IPS DF 4.7 (cell line): ENCODE measurements around the gene FIBIN.
"Not testable (repeated sequence)": the region's sequence is repeated elsewhere in the genome, so short reads cannot be mapped to it uniquely, and the experiment has no call there.

Experiments
- DNase-seq: peaks from one replicate; pipeline ENCODE4 v3.0.0-alpha.2; 2013; ENCODE audit warnings: low spot score; ENCODE audit errors: extremely low read depth

The FIBIN gene

DNA sequence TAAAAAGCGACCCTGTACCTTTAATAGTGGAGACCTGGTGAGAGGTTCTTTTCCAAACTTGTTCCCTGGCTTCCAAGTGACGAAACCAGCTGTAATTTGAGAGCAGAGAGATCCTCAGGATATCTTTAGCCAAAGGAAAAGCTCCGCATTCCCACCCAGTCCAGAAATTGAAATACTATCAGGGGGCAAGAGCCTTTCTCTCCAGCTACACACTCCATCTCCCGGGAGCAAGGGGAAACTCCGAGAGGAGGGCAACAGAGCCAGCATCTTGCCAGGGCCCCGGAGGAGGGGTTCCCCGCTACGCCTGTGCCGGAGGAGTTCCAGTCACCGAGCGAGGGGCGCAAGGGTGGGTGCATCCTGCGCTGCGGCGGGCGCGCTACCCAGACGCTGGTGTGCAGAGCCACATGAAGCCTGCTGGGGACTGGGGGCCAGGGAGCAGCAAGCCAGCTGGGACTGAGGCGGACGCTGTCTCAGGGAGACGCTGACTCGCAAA is at the start of gene FIBIN:
FIBIN (plus strand) TSS at position 148 of the 493 bp plus-strand sequence. CDS start 415 bp downstream, outside the sequence.
- no peak for DNase-seq

DNA sequence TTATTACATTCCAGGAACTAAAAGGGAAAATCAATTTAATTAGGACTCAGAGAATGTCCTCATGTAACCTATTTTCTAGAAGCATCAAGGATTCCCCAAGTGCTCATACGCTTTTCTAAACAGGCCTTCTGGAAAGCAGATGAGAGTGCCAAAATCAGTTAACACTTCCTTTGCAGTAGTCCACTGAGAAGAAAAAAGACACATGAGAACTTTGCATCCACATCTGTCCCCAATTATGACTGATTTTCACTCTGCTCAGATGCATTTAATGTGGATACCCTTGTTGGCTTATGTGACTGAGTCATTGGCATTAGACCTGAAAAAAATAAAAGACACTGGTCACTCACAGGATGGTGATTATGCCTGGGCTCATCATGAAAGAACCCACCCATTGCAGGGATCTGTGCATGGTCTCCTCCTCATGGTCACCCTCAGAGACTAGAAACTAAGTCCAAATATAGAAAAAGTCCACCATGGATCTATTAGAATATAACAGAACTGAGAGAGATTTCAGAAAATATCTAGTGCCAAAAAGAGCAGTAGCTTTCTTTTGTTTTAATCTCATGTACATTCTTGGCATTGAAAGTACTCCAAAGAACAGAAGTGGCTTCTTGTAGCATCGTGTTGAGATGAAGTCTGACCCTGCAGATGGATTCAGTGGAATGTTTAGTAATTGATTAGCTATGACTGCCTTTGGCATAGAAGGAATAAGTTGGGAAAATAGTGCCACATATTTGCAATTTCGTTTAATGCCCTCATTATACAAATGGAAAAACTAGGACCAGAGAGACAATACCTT is 48.8 kb upstream of the FIBIN start:
- DNase-seq, result no peak

DNA sequence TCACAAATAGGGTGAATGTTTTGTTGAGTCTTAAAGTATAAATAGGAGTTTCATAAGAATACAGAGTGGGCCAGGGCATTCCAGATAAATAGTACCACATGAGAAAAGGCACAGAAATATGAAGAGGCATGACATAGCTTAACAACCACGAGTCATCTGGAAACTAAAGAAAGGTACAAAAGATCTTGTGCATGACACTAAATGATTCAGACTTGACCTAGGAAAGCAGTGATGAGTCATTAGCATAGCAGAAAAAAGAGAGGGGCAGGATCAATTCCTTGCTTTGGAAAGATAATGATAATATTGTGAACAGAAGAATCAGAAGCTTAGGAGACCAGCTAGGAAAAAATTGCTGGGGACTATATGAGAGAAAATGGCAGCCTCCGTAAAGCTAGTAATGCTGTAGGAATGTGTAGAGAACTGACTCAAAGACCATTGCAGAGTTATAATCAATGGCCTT is 47.6 kb upstream of the FIBIN start:
- DNase-seq, result no peak

DNA sequence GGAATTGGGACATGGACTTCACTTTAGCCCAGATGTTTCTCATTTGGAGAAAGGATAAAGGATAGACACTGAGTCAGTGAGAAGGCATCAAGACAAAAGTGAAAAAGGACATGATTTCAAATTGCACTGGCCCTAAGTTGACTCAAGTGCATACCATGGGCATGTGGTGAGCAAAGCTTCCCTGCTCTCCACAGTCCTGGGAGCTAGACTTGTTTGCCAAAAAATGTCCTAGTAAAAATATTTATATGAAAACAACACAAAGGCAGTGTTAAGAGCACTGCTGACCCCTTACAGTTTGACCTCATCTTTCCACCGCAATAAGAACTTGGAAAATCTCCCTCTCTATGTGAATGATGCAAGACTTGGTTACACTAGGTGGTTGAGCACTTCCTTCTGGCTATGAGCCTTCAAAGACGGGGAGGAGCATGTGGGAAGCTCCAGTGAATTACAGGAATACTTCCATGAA is 46.5 kb upstream of the FIBIN start:
- DNase-seq, result no peak

DNA sequence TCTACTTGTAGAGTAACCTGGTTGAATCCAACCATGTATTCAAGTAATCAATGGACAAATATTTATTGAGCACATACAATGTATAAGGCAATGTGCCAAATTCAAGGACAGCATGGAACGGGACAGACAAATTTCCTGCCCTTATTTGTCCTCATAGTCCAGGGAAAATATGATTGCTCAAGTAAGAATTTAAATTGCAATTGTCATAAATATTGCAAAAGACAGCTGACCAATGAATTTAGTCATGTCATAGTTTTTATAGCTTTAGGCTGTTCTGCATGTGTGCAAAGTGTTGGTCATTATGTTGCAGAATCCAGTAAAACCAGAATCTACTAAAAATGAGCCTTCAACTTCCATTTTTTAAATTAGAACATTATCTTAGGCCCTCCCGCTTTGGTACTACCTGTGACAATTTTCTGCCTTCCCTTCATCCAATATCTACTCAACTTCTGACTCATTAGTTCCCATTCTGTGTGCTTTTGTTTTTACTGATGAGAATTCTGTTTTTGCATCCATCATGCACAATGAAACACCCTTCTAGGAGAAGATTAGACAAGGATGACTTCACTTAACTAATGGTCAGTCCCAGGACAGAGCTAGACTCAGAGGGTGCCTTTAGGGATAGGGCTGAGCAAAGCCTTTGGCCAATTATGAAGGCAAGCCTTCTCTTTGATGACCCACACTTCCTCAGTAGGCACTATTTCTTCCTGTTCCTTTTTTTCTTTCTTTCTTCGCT is 45.8 kb upstream of the FIBIN start:
- no peak for DNase-seq

DNA sequence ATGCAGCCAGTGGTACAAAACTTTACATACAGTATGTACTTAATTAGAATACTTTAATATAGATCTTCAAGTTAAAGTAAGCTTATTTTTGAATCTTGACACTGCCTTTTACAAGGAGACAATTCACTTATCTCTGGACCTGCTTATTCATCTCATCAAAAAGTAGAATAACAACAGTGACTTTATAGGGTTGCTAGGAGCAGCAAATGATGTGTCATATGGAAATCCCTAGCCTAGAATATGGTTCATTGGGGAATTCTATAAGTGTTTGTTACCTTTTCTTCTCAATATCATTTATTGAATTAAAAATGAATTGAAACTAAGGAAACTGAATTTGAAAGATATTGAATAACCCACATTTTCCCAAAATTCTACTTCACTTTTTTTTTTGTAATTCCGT is 45.0 kb upstream of the FIBIN start:
- DNase-seq, result no peak

DNA sequence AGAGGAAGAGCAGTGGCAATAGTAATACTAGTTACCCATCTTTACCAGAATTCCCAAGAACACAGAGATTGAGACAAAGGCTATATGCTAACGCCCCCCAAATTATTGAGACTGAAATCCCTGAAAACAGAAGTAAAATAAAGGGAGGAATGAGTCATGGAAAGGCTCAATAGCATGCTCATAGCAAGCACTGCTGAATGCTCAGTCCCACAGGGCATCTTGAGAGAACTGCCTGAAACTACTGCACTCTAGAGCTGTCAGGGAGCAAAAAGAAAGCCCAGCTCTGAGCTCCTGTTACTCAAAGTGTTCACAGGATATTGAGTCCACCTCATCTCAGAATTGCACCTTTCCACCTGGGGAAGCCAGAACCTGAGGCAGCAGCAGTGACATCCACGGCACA is 44.1 kb upstream of the FIBIN start:
- DNase-seq, result no peak

DNA sequence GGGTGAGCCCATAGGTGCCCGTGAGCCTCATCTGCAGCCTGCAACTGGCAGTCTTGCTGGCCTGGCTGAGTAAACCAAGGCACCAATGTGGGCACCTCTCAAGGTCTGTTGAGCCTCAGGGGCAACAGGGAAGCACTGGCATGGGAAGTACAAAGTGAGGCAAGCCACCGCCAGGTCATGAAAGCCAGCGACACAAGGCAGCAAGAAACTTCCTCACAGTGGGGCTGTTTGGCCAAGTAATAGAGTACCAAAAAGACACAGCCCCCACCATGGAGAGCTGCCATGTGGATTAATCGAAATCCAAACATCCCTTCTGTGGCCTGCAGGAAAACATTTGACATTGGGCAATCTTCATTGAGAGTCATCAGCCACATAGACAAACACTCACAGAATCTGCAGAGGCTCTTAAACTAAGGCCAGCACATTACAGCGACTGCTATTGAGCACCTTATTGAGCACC is 43.6 kb upstream of the FIBIN start:
- DNase-seq, result no peak

DNA sequence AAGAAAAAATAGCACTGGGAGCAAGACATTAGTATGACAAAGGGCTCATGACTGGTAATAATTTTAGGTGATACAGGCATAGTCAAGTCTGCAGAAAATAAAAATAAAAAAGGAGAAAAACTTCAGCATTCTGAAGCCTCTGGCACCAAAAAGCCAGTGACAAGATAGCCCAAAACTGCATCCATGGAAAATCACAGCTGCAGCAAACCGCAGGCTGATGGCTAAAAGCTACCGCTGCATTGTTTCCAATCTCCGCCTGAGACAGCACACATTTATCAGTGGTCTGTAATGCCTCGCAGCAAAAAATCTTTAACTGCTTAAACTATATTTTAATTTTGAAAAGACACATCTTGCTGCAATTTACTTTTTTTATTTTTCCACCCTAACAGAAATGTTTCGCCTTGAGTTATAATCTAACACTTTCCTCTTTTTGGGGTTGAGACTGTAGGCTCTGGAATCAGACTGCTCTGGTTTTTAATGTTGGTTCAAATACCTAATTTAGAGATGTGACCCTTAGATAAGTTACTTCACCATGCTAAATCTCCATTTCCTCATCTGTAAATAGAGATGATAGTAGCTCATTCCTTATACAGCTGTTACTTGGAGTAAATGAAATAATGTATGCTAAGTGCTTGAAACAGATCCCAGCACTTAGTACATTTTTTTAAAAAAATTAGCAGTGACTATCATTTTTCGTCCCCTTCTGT is 42.0 kb upstream of the FIBIN start:
- DNase-seq, result no peak

DNA sequence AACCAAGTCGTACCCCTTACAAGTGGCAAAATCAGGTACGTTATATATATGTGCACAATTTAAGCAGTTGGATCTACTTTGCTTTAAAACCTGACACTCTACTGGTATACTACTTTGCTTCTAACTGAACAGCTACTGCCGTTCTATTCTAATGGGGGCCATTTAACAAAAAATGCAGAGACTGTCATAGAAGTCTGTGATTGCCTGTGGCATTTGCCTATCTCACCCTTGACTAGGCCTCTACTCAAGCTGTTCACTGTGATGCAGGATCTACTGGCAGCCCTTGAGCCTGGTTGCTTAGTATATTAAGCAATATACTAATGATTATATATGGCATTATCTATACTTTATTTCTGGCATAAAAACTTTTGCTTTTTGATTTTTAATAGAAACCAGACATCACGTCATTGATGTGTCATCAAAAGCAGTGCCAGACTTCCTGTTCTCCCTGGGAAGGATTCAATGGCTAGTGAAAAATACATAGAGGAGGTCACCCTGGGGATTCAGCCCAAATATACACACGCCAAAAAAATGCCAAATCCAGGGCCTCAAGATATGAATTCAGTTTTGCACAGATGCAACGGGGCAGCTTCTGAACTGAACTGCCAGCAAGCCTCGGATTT is 40.0 kb upstream of the FIBIN start:
- no peak for DNase-seq

DNA sequence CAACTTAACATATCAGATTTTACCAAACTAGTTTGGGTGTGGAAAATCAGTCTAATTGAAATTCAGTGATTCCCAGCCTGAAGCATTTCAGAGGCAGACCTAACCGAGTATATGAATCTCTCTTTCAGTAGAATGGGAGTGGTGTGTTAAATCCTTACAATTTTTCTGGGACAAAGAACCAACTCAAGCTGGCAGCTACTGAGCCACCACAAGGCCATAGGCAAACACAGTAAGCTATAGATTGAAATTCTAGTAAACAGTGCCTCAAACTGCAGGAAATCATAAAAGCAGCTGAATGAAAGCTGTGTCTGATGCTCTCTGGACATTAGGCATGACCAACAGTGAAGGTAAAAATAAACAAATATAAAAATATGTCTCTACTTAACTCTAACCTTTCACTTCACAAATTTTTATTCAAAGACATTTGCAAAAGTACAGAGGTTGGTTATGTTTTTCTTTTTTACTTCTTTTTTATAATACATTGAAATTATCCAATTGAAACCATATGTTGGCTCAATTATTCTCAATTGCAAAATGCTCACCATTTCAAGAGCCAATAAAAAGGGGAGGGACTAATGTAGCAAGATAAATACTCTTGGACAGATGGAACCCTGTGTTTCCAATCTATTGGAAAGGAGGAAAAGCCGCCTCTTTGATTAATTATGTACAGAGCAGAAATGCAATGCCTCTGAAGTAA is 35.8 kb upstream of the FIBIN start:
- DNase-seq, result no peak

DNA sequence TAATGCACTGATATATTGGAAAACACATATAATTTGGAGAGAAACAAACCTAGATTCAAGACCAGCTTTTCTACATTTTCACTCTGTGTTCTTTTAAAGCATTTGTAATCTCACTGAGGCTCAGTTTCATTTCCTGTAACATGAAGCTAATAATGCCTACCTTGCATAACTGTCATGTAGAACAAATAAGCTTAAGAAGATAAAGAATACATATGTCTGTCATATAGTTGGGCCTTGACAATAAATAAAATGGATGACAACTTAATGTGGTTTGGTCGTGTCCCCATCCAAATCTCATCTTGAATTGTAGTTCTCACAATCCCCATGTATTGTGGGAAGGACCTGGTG is 35.2 kb upstream of the FIBIN start:
- DNase-seq, result no peak

DNA sequence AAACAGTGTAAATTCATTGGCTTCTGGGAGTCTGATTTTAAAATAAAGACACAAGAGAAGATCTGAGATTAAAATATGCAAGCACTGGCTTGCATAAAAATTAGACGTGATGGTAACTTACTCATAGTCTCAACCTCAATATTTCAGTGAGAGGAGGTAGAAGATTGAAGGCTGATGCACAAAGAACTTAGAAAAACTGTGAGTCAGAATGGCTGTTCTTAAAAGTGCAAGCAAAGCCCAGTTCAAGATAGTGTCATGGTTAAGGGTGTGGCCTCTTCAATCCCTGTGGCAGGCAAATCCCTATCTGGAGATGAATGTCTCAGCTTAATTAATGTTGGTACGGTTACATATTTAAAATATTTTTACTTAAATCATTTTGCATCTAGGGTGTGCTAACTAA is 33.6 kb upstream of the FIBIN start:
- no peak for DNase-seq

DNA sequence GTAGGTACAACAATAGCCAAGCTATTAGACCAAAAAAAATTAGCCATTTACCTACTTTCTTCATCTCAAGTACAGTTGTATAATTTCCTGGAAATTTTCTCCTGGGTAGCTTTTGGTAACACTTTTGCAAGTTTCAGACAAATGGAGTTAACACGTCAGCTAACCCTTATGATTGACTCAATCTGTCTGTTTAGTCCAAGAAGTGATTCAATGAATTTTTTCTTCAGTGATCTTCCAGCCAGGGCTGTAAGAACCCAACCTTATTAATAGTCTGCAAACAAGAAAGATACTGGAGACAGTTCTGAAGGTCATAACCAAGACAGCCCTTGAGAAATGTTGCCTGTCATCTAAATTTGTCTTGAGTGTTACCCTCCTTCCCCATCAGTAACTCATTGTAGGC is 30.1 kb upstream of the FIBIN start:
- no peak for DNase-seq

DNA sequence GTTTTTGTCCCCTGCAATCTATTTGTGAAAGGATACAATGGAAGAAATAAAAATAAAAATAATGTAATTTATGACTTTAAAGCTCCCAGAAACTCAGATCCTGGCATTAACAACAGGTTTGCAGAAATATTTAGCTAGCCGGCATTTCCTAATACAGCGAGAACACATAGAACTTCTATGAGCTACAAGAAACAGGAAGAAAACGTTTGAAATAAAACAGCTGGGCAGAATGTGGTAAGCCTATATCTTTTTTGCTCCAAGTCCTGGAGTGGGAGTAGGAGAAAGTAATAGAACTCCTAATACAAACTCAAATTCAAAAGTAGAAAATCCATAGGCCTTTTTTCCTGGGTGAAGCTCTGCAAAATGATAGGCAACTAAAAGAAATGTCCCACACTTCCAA is 29.6 kb upstream of the FIBIN start:
- no peak for DNase-seq

DNA sequence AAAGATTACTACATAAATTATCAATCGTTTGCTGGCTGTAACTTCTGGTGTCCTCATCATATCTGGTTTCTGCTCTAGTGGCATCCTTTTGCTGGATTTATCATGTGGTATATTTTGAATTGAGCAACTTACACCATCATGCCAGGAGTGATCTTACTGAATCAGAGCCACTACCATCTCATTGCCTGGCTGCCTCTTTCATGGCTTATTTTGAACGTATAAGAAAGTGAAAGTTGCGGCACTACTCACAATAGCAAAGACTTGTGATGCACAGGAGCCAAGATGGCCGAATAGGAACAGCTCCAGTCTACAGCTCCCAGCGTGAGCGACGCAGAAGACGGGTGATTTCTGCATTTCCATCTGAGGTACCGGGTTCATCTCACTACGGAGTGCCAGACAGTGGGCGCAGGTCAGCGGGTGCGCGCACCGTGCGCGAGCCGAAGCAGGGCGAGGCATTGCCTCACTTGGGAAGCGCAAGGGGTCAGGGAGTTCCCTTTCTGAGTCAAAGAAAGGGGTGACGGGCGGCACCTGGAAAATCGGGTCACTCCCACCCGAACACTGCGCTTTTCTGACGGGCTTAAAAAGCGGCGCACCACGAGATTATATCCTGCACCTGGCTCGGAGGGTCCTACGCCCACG is 28.9 kb upstream of the FIBIN start:
- not testable (repeated sequence) for DNase-seq

DNA sequence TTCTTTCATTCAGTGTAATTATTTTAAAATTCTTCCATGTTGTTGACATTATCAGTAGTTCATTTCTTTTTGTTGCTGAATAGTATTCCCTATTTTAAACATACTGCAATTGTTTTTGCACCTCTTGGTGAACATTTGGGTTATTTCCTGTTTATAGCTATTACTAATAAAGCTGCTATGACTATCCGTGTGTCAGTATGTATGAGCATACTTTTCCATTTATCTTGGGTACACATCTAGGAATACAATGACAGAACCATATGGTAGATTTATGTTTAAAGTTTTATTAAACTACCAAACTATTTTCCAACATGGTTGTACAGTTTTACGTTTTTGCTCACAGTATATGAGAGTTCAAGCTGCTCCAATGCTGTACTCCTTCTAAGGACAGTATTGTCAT is 22.0 kb upstream of the FIBIN start:
- DNase-seq, result no peak

DNA sequence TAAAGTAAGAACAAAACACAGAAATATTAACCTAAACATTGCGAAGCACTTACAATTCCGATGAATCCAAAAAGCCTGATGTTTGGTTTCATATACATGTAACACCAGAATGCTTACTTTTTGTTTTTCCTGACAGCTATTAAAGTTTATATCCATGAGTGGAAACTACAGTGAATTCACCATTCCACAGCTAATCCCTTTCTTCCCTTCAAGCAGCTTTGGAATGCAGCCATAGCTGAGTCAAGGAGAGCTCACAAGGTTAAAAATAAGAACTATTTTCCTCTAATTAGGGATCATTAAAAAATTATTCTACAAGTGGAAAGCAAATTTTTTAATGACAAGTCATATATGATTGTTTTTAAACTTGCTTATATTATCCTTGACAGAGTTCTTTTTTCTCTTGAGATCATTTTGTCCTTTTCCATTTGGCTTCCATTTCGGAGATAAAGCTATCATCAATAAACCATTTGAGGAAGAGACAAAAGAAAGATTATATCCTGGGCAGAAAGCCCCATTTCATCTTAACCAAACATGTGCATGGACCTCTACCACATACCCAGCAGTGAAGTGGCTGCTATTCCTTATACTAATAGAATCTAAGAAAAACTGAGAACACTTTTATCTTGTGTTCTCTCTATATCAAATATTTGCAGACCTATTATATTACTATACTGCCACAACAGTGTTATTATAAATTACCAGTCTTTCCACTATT is 19.7 kb upstream of the FIBIN start:
- DNase-seq, result no peak

DNA sequence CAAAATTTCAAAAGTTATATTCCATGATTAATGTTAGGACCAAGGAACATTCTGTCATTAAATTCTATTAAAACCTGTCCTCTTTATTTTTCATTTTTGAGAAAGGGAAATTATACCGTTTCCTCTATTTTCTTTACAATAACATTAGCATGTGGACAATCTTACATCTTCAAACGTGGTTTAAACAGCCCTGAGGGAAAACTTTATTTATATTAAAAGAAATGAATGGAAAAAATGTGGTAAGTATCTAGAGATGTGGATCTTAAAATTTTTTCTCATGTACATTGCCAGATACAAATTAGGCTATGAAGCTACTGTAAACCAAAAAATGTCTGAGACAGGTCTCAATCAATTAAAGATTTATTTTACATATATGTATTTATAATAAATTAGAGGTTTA is 18.9 kb upstream of the FIBIN start:
- no peak for DNase-seq

DNA sequence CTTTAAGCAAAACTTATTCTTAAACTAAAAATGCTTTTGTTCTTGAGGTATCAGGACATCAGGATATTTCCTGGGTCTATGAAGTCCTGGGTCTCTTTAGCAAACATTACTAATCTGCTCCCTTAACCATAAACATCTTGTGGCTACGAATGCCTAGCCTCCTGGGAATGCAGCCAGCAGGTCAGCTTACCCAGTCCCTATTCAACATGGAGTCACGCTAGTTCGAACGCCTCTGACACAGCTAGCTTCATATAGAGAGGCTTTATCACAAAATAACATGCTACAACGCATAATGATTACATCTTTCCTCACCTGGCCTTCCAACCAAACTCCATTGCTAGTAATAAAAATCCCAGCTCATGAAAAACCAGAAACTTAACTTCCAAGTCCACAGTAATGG is 17.5 kb upstream of the FIBIN start:
- no peak for DNase-seq
